GM18517 (cell line): Measurements from ENCODE around the gene DIPK1B.
"Not testable (repeated sequence)": the region's sequence is repeated elsewhere in the genome, so short reads cannot be mapped to it uniquely, and the experiment has no call there.

Experiments
- ATAC-seq: cut with Tn5 transposase; IDR thresholded peaks from one replicate; pipeline ENCODE4 v1.9.1; 2021; ENCODE audit warnings: mild to moderate bottlenecking, moderate library complexity; ENCODE audit not compliant: unreplicated experiment

DIPK1B gene

DNA sequence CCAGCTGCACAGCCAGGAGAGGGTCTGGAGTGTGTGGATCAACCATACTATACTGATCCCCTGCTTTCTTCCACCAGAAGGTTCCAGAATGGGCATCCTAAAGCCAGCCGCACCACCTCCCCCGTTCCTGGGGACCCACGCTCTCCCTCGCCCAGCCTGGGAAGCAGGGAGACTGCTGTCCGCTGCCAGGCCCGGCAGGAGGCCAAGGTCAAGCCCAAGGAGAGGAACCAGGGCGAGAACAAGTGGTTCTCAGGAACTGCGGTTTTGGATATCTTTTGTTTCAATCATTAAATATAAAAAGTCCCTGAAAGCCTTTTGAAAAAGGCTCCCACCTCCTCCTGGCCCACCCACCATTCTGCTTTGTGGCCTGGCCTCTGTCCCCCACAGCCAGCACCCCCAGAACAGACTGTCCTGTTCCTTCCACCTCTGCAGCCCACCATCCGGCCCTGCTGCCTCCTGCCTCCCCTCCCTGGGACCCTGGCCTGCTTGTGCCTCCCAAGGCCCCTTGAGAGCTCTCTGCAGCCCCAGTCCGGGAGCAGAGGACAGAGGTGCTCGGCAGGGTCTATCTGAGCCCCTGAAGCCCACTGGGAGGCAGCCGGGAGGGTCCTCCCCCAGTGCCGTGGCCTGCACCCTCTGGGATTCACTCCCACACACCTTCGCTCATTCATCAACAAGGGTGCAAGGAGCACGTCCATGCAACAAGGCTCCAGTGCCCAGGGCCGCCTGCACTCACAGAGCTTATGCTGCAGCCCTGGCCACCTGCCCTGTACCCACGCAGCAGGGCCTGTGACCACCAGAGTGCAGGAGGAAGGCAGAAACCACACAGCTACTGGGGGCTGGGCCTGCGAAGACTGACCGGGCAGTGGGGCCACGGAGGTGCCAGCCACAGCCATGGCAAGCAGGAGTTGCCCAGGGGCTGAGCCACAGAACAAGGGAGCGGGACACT, 36.6 kb downstream of the DIPK1B start:
- no peak for ATAC-seq

GRCh38 chr9:136750526-136750925, 38.2 kb downstream of the DIPK1B start:
- no peak for ATAC-seq

GRCh38 chr9:136751244-136751643, 38.9 kb downstream of the DIPK1B start:
- ATAC-seq = no peak

DNA sequence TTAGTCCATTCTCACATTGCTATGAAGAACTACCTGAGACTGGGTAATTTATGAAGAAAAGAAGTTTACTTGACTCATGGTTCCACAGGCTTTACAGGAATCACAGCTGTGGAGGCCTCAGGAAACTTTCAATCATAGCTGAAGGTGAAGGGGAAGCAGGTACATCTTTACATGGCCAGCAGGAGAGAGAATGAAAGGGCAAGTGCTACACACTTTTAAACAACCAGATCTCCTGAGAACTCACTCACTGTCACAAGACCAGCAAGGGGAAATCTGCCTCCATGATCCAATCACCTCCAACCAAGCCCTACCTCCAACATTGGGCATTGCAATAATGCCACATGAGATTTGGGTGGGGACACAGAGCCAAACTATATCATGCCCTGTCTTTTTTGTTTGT, 39.4 kb downstream of the DIPK1B start:
- no peak for ATAC-seq

DNA sequence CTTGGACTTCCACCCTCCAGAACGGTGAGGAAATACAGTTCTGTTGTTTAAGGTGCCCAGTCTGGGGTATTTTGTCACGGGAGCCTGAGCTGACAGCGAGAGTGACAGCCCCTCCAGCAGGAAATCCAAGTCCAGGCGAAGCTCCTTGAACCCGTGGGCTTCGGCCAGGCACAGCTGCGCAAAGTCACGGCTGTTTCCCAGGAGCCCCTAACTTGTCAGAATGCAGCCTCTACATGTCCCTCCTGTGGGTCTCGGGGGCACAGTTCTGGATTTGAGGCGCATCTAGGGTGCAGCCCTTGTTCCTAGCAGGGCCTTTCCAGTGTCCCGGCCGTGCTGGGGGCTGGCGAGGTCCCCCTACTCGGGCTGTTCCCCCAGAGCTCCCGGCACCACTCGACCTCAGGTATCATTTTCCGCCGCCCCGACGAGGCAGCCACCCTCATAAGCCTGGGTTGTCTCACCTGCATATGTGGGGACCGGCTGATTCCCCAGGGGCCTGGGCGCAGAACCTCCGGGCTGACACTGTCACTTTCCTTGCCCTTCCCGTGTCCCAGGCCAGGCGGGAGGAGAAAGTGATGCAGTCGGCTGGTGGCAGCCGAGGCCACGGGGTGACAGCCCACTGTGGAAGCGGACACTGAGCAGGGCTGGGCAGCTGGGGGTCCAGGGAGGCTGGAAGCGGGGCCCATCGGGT, 41.1 kb downstream of the DIPK1B start:
- no peak for ATAC-seq

GRCh38 chr9:136754059-136754572, 41.7 kb downstream of the DIPK1B start:
- ATAC-seq = no peak

- no peak for ATAC-seq
Observed at GRCh38 chr9:136754626-136755301, 42.4 kb downstream of the DIPK1B start.

DNA sequence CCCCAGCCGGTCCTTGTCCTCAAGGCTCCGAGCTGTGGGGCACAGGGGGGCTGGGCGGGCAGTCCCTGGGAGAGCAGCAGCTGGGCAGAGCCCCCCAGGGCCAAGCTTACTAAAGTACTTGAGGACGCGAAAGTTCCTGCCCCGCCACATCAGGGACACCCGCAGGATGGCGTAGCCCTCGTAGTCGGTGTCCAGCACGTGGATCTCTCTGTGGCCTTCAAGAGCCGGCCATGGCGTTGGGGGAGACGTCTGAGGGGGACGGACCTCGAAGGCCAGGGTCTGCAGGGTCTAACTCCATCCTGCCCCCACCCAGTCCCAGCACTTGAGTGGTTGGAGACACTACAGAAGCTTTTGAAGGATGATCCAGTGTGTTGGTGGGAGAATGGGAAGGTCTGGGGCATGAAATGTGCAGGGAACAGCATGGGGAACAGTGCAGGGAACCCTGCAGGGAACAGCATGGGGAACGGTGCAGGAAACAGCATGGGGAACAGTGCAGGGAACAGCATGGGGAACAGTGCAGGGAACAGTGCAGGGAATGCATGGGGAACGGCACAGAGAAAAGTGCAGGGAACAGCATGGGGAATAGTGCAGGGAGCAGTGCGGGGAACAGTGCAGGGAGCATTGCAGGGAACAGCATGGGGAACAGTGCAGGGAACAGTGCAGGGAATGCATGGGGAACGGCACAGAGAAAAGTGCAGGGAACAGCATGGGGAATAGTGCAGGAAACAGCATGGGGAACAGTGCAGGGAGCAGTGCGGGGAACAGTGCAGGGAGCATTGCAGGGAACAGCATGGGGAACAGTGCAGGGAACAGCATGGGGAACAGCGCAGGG, 43.1 kb downstream of the DIPK1B start:
- ATAC-seq = not testable (repeated sequence)

DNA sequence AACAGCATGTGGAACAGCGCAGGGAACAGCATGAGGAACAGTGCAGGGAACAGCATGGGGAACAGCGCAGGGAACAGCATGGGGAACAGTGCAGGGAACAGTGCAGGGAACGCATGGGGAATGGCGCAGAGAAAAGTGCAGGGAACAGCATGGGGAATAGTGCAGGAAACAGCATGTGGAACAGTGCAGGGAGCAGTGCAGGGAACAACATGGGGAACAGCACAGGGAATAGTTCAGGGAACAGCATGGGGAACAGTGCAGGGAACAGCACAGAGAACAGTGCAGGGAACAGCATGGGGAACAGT, 43.7 kb downstream of the DIPK1B start:
- no peak for ATAC-seq

DNA sequence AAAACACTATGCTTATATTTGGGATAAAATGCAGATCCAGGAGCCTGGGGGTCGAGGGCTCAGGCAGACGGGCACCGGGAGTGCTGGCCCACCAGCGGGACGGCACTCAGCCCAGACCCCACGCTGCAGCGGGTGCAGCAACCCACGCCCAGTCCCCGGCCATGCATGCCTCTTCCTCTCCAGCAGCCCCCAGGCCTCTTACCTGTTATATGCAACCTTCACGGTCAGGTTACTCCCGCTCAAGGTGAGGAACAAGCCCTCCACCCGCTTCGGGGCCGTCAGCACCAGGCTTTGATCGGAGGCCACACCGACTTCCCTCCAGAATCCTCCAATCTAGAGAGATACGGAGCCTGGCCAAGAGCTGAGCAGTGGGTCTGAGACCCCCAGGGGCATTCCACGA, 44.5 kb downstream of the DIPK1B start:
- ATAC-seq = no peak

GRCh38 chr9:136757328-136757727, 45.0 kb downstream of the DIPK1B start:
- ATAC-seq = no peak

DNA sequence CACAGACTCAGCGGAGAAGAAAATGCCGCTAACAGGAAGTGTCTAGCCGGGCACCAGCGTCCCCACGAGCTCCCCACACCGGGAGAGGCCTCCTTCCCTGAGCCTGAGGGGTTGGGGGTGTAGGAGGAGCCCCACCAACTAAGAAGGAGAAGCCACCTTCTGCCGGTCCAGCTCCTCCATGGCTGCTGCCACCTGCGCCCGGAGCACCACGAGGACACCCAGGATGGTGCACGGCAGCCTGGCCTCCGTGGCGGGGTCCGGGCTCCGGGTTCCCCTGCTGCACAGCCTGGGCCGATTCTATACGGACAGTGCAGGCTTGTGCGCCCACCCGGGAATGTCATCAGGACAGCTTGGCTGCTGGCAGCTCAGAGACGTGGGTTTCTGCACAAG, 45.4 kb downstream of the DIPK1B start:
- ATAC-seq = no peak

GRCh38 chr9:136759001-136759400, 46.6 kb downstream of the DIPK1B start:
- ATAC-seq = no peak

DNA sequence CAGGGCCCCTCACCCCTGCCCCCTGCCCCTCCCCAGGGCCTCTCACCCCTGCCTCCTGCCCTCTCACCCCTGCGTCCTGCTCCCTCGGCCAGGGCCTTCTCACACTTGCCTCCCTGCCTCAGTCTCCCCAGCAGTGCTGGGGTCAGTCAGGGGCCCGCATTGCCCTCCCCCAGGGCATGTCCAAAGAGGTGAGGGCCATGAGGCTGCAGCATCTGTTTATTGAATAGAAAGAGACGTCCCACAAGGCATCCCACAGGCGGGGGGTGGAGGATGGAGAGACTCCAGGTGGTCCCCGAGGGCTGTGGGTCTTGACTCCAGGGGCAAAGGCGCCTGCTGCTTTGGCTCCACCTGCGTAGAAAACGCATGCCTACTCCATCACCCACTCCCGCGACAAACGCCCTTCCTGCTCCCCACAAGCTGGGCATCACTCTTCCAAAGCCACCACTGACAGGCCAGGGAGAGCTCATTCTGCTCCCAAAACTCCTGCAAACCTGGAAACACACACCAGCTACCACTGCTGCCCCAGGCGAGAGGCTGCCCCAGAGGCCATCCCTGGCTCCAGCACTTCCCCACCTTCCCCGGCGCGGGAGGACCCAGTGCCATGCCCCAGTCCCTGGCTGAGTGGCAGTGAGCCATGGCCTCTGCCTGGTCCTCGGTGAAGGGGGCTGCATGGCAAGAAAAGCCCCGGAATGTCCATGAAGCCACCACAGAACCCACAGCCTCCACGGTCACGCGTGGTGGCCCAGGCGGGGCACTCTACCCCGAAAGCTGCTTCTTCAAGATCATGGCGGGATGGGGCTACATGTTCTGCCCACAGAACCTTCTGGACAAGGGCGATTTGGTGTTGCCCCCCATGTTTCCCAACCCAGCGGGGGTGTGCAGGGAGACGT, 47.3 kb downstream of the DIPK1B start:
- ATAC-seq = no peak

- ATAC-seq = no peak
Observed at GRCh38 chr9:136760424-136760823, 48.1 kb downstream of the DIPK1B start.

GRCh38 chr9:136760834-136761544, 48.6 kb downstream of the DIPK1B start:
- not testable (repeated sequence) for ATAC-seq

- ATAC-seq = no peak
Observed at GRCh38 chr9:136761545-136761981, 49.2 kb downstream of the DIPK1B start.

DNA sequence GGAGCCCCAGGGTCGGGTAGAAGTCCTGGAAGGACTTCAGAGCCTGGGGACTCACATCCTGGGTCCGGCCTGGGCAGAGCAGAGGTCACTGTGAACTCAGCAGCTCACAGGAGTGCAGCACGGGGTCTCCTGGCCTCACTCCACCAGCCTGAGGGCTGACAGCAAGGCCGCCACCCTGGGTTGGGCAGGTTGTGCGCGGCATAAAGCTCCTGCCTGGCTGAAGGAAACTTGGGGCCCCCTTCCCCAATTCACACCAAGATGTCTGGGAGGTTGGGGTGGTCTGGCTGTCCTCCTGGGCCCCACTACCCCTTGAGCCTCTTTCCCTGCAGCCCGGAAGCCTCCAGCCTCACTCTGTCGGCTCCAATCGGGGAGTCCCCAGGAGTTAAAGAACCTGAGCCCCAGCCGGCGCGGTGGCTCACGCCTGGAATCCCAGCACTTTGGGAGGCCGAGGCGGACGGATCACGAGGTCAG, 49.9 kb downstream of the DIPK1B start:
- no peak for ATAC-seq
